ENCODE results near the gene DCC.

Gene DCC

DNA sequence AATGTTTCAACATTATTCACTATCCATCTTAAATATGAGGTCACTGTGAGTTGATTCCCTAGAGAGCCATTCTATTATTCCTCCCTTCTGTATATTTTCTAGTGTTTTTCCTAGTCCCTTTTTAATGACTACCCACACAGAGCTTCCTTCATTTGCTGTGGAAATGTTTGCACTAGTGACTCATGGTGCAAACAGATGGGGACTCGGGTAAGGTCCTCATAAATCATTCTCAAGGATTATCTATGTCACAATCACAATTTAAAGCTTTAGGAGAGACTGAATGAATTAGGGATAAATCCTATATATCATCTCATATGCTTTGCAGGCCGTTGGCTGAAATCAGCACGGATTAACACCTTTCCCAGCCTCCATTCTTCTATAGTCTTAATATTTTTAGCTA lies 159.6 kb downstream of the DCC start:
- DNase-seq, result peak; percentile 82 to 97

DNA sequence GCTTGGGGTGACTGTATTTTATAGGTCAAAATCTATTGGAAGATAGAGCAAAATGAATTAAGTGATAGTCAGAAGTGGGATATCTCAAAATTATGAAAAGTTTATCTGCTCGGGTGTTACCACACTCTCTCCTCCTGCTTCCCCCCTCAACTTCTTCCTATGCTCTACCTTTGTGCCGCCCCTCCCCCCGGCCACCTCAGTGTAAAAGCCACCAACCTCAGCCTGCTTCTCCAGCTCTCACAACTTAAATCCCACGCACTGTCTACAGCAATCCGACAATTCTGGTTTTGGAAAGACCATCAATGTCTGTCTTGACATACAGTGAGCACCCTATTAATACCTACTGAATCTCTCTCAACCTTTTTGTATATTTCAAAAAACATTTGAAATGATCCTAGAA lies 164.6 kb downstream of the DCC start:
- DNase-seq, result no peak

DNA sequence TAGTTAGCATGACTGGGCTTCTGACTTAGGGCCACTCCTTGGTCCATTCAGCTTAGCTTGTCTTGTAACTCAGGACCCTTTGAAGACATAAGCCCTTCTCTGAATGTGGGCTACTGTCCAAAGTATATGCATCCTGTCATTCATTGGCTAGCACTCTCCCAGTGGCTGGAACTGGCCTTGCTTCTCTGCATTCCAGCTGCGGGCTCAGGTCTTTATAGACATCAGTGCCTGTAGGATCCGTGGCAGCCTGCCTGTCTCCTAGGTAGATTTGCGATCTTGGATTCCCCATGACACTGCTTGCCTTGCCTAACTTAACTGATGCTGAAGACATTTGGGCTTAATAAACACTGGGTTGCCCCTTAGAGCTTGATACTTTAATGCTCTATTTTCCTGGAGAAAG lies 170.1 kb downstream of the DCC start:
- DNase-seq, result no peak

DNA sequence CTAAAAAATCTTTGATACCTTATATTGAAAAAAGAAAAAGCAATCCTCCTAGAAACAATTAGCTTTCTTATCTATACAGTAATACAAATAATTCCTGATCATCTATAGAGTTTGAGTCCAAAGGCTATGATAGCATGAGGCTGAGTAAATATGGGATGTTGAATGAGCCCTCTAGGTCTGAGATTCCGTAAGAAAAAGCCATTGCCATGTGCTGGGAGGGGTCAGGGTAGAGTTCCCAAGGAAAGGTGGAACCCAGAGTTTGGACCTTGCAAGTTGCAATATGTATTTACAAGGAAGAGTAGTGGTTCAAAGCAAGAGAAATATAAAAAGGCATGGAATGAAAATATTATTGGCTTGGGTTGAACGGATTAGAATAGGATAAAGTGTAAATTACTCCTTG lies 178.1 kb downstream of the DCC start:
- DNase-seq, result no peak

DNA sequence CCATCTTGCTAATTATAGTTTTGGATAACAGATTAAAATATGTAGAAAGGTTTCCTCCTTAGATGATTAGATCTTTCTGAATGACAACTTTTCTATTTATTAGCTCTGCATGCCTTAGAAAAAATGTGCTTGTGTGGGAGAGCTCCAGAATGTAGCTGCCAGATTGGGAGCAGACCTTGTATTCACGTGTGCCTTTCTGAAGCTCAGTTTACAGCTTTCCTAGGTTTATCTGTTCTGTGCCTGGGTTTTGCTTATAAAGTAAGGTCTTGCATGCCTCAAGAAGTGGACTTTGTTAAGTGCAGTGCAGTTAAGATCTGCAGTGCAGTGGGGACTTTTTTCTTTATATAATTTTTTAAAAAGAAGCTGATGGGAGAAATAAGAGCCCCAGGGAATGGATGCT lies 179.0 kb downstream of the DCC start:
- DNase-seq, result no peak

DNA sequence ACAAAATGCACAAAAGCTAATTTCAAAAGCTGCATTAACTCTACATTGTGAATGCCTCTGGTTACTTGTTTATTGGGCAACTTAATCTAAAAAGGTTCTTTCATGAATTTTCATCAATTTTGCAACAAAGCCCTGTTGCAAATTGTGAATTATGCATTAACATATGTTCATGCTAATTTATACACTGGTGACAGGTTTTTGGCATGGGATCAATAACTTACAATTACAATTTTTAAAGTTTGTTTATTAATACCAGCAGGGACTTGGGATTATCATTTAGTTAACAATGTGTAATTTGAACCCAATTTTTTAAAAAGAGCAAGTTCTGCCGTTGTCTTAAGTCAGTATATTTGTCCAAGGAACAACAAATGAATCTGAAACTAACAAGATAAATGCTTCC lies 183.6 kb downstream of the DCC start:
- no peak for DNase-seq

DNA sequence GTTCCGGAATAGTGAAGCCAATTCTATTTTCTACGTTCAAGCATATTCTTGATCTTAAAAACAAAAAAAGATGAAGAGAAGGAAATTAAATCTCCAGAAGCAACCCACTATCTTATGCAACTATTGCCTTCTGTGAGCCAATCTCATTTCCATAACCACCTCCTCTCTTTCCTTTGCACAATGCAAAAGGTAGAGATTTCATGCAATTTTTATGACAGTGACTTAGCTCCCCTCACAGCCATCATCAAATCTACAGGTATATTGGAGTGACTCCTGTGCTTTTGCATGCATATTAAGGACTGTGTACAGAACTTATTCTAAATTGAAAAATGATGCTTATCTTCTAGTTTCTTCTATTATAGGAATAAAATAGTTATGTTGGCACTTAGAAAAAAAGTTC lies 191.8 kb downstream of the DCC start:
- DNase-seq, result no peak

DNA sequence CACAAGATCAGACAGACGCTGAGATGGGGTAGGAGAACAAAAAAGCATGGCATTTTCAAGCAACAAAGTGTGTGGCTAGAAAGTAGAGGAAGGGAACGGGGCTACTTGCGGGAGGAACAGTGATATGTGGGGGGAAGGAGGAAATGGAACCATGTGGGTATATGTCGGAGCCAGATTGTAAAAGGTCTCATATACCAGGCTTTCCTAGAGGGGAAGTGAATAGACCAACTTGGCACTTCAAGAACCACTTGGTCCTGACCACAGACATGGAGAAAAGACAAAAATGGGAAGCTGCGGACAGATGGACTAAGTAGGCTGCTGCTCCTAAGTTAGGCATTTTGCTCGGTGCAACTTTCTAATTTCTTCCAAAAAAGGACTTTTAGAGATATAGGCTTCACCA lies 196.0 kb downstream of the DCC start:
- DNase-seq, result no peak

DNA sequence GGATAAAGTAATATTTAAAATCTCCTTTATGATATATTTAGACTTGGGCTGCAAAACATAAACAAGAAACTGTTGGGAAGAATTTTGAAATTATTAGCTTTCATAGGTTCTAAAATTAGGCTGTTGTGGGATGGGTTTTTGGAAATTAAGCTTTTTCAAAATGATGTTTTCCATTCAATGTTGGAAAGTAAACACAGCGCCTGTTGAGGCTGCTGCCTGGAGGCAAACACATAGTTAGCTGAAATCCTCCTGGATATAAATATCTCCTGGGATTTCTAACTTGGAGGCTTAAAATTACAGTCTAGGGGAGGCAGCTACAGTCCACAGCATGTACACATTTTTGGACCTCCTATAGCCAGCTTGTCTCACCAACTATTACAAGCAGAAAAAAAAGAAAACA lies 197.3 kb downstream of the DCC start:
- no peak for DNase-seq

DNA sequence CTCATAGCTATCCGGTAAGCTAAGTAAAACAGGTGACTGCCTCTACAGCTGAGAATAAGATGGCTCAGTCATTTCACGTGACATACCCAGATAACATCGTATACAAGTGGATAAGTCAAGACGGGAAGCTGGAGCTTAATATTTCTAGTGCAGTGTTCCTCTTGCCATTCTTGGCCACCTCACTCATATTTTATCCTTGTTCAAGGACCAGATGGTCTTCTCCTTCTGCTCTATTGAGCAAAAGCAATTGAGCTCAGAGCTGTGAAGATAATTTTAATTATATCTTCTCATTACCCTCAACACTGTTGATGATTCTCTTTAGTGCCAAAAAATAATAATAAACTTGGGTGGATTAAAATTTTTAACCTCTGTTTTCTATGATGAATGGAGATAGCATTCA lies 201.1 kb downstream of the DCC start:
- peak; percentile 16 to 60 for DNase-seq

DNA sequence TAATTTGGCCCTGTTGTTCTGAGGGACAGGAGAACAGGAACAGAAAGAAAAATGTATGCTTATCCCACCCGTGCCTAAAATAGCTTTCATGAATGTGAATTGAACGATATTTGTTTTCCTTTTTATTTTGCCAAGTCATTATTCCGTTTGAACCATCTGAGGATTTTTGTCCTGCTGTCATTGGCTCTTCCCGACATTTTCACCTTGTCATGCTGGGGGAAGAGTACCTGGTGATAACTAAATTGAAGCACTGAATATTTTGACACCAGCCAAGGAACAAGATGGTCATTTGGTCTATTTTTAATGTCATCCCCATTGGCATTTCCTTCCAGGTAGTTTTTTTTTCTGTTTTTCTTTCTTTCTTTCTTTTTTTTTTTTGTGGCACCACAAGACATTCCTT lies 204.1 kb downstream of the DCC start:
- DNase-seq, result no peak

DNA sequence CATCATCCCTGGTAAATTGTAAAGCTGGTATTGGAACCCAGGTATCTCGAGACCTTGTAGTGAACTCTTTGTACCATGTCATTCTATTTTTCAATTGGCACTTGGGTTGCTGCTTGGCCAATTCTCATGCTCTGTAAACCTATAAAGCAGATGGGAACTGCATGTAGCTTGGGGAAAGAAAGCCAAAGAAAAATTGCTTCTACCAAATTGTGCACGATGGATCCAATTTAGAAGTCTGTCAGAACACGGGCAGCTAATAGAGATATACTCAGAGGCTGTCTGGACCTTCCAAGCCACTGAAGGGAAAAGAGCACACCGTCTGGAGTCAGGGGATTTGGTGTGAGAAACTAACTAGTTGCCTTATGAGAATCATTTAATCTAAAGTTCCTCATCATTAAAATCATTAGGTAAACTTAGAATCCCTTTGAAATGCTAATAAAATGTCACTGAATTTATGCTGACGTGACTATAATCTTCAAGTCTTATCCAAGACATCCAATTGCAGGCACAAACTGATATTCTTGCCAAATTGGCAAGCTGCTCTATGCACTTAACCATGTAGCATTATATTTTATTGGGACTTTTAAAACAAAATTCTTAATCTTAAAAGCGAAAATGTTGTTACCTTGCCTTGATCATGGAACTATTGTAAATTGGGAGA lies 206.8 kb downstream of the DCC start:
- DNase-seq, result no peak

DNA sequence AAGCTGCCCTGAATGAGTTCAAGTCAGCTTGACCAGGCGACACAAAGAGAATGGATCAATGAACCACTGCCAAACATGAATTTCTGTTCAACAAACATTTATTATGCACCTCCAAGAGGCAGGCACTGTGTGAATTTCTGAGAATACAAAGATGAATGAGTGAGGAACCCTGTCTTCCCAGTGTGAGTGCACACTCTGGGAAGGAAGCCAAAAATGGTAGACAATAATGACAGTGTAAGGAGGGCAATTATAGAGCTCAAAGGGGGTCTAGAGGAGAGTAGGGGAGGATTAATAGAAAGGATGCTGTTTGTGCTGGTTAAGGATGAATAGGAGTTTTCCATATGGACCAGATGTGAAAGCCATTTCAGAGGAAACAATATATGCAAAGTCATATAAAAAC lies 213.4 kb downstream of the DCC start:
- DNase-seq, result peak in 1 of 2 experiments; percentile 4

DNA sequence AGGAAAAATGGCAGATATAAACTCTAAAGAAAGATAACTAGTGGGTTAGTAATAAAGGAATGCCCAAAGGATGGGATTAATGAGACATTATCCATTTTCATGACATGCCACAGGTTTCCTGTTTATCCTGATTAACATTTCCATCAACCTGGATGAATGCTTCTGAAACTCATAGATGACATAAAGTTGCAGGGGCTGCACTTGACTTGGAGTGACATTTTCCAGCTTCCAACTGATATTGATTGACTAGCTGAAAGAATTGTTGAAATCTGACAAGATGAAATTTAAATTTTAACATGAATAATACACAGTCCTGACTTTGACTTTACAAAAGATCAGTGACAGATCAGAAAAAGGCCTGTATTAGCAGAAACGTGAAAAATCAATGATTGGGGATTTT lies 214.2 kb downstream of the DCC start:
- DNase-seq, result no peak

DNA sequence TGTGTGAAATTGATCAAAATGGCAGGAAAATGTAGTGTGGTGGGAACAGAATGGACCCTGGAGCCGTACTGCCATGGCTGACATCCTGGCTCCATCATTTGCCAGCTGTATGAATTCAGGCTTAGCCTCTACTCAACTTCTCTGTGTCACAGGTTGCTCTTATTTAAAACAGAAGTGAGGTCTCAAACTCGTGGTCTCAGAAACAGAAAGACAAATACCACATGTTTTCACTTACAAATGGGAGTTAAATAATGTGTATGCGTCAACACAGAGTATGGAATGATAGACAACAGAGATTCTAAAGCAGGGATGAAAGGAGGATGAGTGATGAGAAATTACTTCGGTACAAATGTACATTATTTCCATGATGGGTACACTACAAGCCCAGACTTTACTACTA lies 227.4 kb downstream of the DCC start:
- no peak for DNase-seq

DNA sequence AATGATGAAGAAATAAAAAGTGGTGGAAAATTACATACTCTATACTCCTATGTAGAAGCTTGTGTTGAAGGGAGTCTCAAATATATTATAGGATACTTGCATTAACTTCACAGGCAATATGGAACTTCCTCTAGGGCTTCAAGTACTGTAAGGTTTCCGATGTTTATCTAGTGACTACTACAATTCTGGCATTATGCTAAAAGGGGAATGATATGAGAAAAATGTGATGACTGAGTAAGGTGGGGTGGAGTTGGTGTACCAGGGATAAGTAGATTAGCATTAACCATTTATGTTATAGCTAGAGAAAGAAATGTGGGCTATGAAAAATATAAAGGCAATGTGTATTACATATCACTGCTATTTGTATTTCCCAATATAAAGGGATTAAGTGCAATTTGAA lies 229.5 kb downstream of the DCC start:
- no peak for DNase-seq

DNA sequence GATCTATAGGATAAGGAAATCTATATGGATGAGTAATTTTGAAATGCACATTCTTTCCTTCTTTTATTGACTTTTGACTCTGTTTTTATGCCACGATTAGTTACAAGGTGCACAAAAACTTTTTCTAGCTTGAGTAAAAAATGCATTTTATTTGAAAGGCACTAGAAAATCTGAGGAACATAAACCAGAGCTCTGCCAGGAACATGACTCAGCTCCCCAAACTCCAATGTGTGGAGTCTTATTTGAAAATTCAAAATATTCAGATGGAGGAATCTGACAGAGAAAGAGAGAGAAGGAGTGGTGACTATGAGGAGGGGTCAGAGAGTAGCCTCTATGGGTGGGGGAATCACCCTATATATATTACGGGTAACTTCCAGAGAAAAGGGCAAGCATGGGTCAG lies 231.0 kb downstream of the DCC start:
- DNase-seq, result no peak

DNA sequence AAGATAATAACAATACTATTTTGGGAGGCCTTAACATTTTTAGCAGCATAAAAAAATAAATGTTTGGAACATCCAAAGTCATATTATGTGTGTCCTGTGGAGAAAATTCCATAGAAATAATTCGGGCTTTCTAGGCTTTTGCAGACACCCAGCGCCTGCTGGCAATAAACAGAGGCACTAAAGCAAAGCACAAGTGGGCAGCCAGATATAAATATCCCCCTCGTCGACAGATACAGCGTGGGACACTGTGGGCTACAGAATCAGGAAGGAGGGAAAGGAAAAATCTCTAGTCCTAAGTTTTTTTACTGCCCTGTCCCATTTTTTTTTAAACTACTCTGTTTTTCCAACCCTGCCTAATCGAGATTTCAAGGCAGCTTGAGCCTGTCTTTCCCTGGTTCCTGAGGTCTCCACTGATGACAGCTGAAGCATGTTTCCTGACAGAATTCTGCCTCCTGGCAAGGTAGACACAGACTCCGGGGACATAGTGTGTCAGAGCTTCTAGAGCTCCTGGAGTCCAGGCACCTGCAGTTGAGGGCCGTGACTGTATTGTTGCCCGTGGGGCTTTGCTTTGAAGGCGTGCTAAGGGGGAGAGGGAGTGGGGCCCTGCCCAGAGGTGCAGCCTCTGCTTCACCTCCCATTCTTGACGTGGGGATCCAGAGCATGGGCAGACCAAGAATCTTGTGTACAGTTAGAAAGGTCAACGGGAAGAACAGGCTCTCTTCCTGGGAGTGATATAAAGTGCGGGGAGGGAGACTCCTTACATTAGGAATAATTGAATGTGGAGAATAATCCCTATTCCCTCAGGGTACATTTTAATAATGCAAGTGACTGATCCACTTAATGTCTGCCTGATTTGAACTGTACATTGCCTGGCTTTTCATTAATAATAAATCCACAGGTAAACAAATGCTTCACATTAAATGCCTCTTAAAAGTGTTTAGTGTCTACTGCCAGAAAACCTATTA lies 232.3 kb downstream of the DCC start:
- DNase-seq, result peak in 1 of 2 experiments; percentile 69

DNA sequence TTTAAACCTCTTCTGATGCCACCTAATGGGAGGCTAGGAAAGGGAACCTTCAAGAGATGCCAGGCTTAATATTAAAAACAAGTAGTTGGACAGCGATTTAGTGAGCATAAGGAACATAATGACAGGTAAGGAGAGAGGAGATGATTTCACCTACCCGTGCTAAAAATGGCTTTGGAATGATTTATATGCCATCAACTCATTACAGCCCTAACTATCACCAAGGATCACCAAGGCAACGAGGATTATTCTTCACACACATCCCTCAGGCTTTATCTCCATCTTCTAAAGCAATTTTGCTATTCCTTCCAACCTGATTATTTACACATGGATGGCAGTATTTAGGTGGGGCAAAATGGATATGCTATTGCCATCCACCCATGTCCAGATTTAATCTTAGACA lies 237.8 kb downstream of the DCC start:
- DNase-seq, result peak in 1 of 2 experiments; percentile 37

DNA sequence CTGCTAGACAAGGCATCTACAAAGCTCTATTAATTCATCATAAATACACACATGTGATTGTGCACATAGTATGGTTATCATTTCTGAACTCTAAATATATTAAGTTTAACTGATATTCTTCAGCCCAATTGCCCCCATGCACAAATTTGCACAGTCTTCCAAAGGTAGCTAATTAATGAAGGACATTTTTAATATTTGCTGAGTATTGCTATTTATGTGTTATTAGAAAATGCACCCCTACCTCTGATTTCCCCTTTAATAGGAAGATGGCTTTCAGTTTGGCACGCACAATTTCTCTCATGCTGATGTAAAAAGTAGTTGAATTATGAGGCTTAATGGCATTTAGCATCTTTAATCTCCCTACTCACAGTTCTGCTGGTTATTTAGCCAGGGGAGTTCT lies 242.1 kb downstream of the DCC start:
- no peak for DNase-seq

DNA sequence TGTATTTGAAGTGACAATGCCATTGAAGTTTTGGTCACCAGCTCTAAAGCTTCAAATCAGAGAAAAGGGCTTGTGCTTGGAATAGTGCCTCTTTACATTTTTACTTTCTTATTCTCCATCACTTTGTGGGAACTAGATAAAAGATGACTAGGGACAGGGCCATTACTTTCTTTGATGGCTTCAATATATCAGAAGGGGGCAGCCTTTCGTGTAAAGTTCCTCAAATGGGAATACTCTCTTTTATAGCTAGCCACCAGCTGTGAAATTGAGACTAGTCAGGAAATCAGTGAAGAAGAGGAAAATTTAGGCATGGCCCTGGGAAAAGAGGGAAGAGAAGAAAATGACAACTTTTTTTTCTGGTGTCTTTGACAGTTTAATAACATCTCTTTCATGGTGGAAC lies 242.5 kb downstream of the DCC start:
- DNase-seq, result no peak

DNA sequence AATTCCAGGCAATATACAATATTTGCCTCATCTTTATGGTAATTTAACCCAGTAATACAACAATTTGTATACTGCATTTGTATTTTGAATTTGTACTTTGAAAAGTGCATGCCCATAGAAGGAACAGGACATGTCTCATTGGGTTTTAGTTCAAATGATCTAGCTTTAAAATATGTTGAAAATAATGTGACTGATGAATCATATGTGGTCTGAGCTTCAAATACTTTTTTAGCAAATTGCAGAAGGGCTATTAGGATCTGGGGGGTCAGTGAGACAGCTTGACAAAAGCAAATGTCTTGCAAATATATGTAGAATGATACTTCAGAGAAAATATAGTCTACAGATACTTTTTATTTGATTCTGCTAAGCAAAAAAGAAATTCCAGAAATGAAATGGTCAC lies 248.9 kb downstream of the DCC start:
- DNase-seq, result no peak

DNA sequence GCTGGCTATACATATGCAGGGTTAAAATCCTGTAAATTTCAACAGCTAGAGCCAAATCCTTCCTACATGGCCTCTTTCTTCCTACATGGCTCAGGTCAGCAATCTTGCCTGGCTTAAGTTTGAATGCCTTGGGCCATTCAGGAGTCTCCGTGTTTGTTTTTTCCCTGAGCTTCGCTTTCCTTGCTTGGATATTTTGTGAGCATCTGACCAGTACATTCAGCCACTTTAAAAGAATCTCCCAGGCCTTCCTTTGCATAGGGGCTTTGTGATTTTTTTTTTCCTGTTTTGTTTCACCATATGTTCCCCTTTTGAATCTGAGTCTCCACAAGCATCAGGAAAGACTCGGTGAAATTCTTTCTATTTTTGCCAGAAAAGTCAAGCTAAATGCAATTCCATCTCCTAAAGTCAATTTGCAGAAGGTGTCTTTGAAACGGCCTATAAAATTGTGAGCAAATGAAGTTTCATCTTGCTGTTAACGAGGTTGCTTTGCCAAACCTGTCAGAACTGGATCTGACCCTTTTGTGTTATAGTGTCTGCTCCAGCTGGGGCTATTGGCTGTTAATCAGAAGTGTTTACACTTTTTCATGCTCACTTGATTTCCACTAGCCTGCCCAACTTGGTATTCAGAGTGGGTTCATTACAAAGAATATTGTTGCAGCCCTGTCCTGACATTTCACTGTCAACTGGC lies 256.9 kb downstream of the DCC start:
- DNase-seq, result peak; percentile 55 to 63

DNA sequence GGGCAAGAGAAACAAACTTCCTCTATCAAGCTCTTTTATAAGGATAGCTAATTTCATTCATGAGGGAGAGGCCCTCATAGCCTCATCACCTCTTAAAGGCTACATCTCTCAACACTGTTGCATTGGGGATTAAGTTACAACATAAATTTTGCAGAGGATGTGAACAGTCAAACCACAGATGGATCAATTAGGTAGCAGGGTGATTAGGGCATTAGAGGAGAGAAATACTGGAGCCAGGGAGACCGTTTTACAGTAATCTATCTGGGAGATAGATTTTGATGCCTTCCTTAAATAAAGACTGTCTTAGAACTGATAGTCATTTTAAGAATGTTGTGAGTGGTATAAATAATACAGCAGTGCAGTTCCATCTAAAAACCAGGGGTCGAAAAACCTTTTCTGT lies 258.9 kb downstream of the DCC start:
- peak; percentile 56 to 93 for DNase-seq
